Hepatocyte (in vitro differentiated cells): ENCODE measurements around the gene DHRS7B. TPM values are rescaled to one million over a fixed set of nuclear protein-coding genes. Genes with fewer than 3 reads are reported as not detected.
"Not testable (repeated sequence)": the region's sequence is repeated elsewhere in the genome, so short reads cannot be mapped to it uniquely, and the experiment has no call there.

Experiments
- DNase-seq: peaks from one replicate; pipeline ENCODE4 v3.0.0-alpha.2; 2016; ENCODE audit warnings: low spot score
- H2AFZ ChIP-seq: fragments of 200-600 bp; sonication (generic); 2 replicates; pipeline ENCODE4 v1.6.0; 2016; ENCODE audit warnings: antibody characterized with exemption, mild to moderate bottlenecking
- H3K27ac ChIP-seq: fragments of 200-600 bp; sonication (generic); 2 replicates; pipeline ENCODE4 v1.5.1; 2016; ENCODE audit warnings: mild to moderate bottlenecking
- H3K27me3 ChIP-seq: fragments of 200-600 bp; sonication (generic); 2 replicates; pipeline ENCODE4 v1.6.1; 2016
- H3K36me3 ChIP-seq: fragments of 200-600 bp; sonication (generic); replicated peaks from 2 replicates; pipeline ENCODE4 v1.5.1; 2016; ENCODE audit warnings: low read depth; ENCODE audit not compliant: insufficient read depth
- H3K4me1 ChIP-seq: fragments of 200-600 bp; sonication (generic); 2 replicates; pipeline ENCODE4 v1.5.1; 2016; ENCODE audit warnings: mild to moderate bottlenecking, moderate library complexity; ENCODE audit not compliant: insufficient read depth
- H3K4me2 ChIP-seq: fragments of 200-600 bp; sonication (generic); 2 replicates; pipeline ENCODE4 v1.6.0; 2016
- H3K4me3 ChIP-seq: fragments of 200-600 bp; sonication (generic); 2 replicates; pipeline ENCODE4 v1.5.1; 2016; ENCODE audit warnings: mild to moderate bottlenecking
- H3K79me2 ChIP-seq: fragments of 200-600 bp; sonication (generic); 2 replicates; pipeline ENCODE4 v1.6.0; 2017; ENCODE audit warnings: mild to moderate bottlenecking
- H3K9me2 ChIP-seq: fragments of 200-600 bp; sonication (generic); replicated peaks from 2 replicates; pipeline ENCODE4 v1.6.0; 2017; ENCODE audit warnings: mild to moderate bottlenecking; ENCODE audit not compliant: insufficient read depth
- H3K9me3 ChIP-seq: fragments of 200-600 bp; sonication (generic); 2 replicates; pipeline ENCODE4 v1.5.1; 2016; ENCODE audit warnings: low read depth, mild to moderate bottlenecking
- H4K20me1 ChIP-seq: fragments of 200-600 bp; sonication (generic); 2 replicates; pipeline ENCODE4 v1.6.0; 2016; ENCODE audit warnings: mild to moderate bottlenecking; ENCODE audit not compliant: insufficient read depth, poor library complexity, severe bottlenecking
- EZH2 ChIP-seq: fragments of 200-600 bp; sonication (generic); IDR thresholded peaks from 2 replicates; pipeline ENCODE4 v1.6.1; 2016; ENCODE audit warnings: antibody characterized with exemption, mild to moderate bottlenecking, borderline replicate concordance
- EZH2phosphoT487 ChIP-seq: fragments of 200-600 bp; sonication (generic); IDR thresholded peaks from one replicate; pipeline ENCODE4 v1.6.1; 2018; ENCODE audit warnings: antibody characterized with exemption, mild to moderate bottlenecking, low read depth, moderate library complexity; ENCODE audit not compliant: unreplicated experiment, severe bottlenecking
- WGBS: methylation state at CpG from one replicate; pipeline ENCODE4 v1.1.6; 2016; ENCODE audit warnings: low lambda C conversion rate; ENCODE audit errors: missing lambda C conversion rate; 5-methylcytosine and 5-hydroxymethylcytosine counted together
- polyA plus RNA-seq: library from polyadenylated mRNA; unstranded; fragments of >200 nt; fragmentation: Nextera tagmentation; extraction: Ambion mirVana; gene quantifications from 2 replicates; pipeline ENCODE4 v1.2.1, GENCODE V29; 2016
- total RNA-seq: library from RNA; depleted of rRNA; stranded (reverse); fragments of >200 nt; gene quantifications from 2 replicates; pipeline ENCODE4 v1.2.3, GENCODE V29; 2014
- TF ChIP-seq, protein P1 (sequence below): fragments of 200-600 bp; sonication (generic); IDR thresholded peaks from 2 replicates; pipeline ENCODE4 v1.5.1; 2016; ENCODE audit warnings: antibody characterized with exemption, mild to moderate bottlenecking; ENCODE audit not compliant: poor library complexity

DHRS7B gene
- total and polyA plus RNA-seq, 2 experiments from 2014 or later: 34.6 to 46.2 TPM

DNA sequence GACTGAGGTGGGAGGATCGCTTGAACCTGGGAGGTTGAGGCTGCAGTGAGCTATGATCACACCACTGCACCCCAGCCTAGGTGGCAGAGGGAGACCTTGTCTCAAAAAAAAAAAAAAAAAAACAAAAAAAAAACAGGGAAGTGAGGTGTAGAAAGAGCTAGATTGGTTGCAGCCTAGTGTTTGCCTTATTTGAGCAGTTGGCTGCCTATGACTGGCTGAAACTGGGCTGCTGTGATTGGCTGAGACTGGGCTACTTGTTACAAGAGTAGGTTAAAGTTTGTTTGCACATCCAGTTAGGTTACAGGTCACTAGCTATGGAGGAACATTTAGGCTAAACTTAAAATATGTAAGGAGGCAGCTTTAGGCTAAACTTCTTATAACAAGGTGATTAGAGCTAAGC is 5.7 kb downstream of the DHRS7B start:
- peaks cover 9% of the 10 kb centered on the region for H3K4me1 ChIP-seq
- WGBS: 100% methylated on average over 1 of the region's 1 CpG
- H3K4me3 ChIP-seq: no peak overlapping the region
- H3K36me3 ChIP-seq: no peaks in the 10 kb centered on the region
- TF ChIP-seq EZH2phosphoT487 (no peak), EZH2 (no peak)
- TF ChIP-seq, protein P1, sequence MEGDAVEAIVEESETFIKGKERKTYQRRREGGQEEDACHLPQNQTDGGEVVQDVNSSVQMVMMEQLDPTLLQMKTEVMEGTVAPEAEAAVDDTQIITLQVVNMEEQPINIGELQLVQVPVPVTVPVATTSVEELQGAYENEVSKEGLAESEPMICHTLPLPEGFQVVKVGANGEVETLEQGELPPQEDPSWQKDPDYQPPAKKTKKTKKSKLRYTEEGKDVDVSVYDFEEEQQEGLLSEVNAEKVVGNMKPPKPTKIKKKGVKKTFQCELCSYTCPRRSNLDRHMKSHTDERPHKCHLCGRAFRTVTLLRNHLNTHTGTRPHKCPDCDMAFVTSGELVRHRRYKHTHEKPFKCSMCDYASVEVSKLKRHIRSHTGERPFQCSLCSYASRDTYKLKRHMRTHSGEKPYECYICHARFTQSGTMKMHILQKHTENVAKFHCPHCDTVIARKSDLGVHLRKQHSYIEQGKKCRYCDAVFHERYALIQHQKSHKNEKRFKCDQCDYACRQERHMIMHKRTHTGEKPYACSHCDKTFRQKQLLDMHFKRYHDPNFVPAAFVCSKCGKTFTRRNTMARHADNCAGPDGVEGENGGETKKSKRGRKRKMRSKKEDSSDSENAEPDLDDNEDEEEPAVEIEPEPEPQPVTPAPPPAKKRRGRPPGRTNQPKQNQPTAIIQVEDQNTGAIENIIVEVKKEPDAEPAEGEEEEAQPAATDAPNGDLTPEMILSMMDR: no peak
- DNase-seq: no peak
- no peaks in the 10 kb centered on the region for H3K27me3 ChIP-seq
- H3K9me2 ChIP-seq: no peaks in the 10 kb centered on the region
- no peak overlapping the region for H3K4me2 ChIP-seq
- peaks cover 66% of the 10 kb centered on the region for H3K79me2 ChIP-seq
- no peak overlapping the region for H3K27ac ChIP-seq
- H3K9me3 ChIP-seq: peaks cover 3% of the 10 kb centered on the region
- H2AFZ ChIP-seq: no peak overlapping the region
- no peaks in the 10 kb centered on the region for H4K20me1 ChIP-seq

DNA sequence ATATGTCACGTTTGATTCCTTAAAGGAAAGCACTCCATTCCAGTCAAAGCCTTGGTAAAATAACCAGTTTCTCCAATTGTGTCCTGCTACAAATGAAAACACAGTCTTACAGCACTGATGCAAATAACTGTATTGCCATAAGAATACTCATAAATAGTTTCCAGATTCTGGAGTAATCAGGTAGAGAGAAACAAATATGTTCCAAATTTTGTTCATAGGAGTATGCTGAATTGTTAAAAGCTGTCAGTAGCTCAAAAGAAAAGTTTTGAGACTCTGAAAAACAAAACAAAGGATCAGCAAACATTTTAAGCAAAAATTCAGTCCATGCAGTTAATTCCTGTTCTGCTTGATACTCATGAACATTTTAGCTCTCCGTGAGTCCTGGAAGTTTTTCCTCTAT is 7.8 kb downstream of the DHRS7B start:
- no peaks in the 10 kb centered on the region for H3K36me3 ChIP-seq
- no peaks in the 10 kb centered on the region for H3K27me3 ChIP-seq
- no peak overlapping the region for H3K4me3 ChIP-seq
- peaks cover 3% of the 10 kb centered on the region for H3K9me3 ChIP-seq
- H3K4me1 ChIP-seq: no peaks in the 10 kb centered on the region
- no peak overlapping the region for H3K27ac ChIP-seq
- DNase-seq: no peak
- no peaks in the 10 kb centered on the region for H3K9me2 ChIP-seq
- H3K4me2 ChIP-seq: no peak overlapping the region
- no peak overlapping the region for H2AFZ ChIP-seq
- no peak for TF ChIP-seq EZH2phosphoT487
- no peak for TF ChIP-seq EZH2
- TF ChIP-seq, protein P1: no peak
- H4K20me1 ChIP-seq: no peaks in the 10 kb centered on the region
- 92% methylated on average over 2 of the region's 2 CpGs for WGBS
- peaks cover 45% of the 10 kb centered on the region for H3K79me2 ChIP-seq

DNA sequence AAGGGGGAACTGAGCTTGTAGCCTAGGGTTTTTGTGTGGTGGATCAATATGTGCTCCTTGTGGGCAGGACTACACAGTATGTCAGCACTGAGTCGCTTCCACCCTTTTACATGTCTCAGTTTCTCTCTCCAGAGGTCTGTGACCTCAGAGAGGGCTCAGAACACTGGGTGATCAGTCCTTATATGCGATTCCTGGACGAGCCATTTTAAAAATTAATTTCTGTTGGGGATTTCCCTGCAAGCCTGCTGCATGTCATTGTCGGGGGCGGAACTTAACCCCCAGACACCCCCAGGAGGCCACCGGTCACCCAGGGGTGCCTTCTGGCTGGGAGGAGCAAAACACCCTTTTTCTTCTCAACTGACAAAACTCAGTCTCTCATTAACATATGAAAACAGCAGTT is 14.1 kb downstream of the DHRS7B start:
- no peaks in the 10 kb centered on the region for H3K9me3 ChIP-seq
- peaks cover 7% of the 10 kb centered on the region for H3K79me2 ChIP-seq
- no peaks in the 10 kb centered on the region for H3K4me1 ChIP-seq
- WGBS: 98% methylated on average over 6 of the region's 6 CpGs
- DNase-seq: no peak
- H3K27me3 ChIP-seq: no peaks in the 10 kb centered on the region
- TF ChIP-seq EZH2phosphoT487 (no peak), EZH2 (no peak)
- TF ChIP-seq, protein P1: no peak
- H3K4me3 ChIP-seq: no peak overlapping the region
- no peak overlapping the region for H3K4me2 ChIP-seq
- no peaks in the 10 kb centered on the region for H3K36me3 ChIP-seq
- H2AFZ ChIP-seq: no peak overlapping the region
- H3K27ac ChIP-seq: no peak overlapping the region
- no peaks in the 10 kb centered on the region for H3K9me2 ChIP-seq
- H4K20me1 ChIP-seq: no peaks in the 10 kb centered on the region

DNA sequence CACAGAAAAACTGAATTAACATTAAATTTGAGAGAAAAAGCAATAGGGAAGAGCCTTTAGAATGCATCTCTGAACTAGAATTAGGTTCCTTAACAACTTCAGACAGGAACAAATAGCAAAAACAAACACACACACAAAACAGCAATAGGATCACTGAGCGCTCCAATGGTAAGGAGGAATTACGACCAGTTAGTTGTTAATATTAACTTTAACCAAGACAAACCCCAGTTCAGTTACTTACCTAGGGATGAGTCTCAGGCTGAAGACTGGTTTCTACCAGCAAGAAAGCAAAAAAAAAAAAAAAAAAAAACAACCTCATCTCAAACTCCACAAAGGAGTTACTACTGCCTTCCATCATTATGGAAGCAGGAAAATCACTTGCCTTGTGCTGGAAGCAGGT is 14.6 kb downstream of the DHRS7B start:
- Histone ChIP-seq H3K4me2 (no peak overlapping the region), H3K4me3 (no peak overlapping the region), H3K79me2 (peaks cover 6% of the 10 kb centered on the region), H2AFZ (no peak overlapping the region), H3K9me2 (no peaks in the 10 kb centered on the region), H3K27me3 (no peaks in the 10 kb centered on the region), H4K20me1 (no peaks in the 10 kb centered on the region), H3K36me3 (no peaks in the 10 kb centered on the region), H3K9me3 (no peaks in the 10 kb centered on the region), H3K4me1 (no peaks in the 10 kb centered on the region), H3K27ac (no peak overlapping the region)
- WGBS: 89% methylated on average over 2 of the region's 2 CpGs
- no peak for TF ChIP-seq EZH2phosphoT487
- TF ChIP-seq, protein P1: no peak
- TF ChIP-seq EZH2: no peak
- DNase-seq: no peak

DNA sequence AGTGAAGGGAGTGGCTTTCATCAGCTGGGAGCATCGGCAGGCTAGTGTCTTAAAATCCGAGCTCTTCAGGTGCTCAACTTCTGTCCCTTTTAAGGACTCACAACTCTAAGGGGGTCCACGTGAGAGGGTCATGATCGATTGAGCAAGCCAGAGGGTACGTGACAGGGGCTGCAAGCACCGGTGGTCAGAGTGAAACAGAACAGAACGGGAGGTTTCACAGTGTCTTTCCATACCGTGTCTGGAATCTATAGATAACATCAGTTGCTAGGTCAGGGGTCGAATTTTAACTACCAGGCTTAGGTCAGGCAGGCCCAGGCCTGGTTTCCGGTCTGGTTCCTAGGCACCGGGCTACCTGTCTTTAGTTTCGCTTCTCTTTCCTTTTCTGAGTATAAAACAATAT is 15.3 kb downstream of the DHRS7B start:
- H3K4me2 ChIP-seq, H3K27ac ChIP-seq, H3K9me3 ChIP-seq, H2AFZ ChIP-seq, DNase-seq, H3K27me3 ChIP-seq, H3K9me2 ChIP-seq, H3K4me3 ChIP-seq, H3K4me1 ChIP-seq, H3K36me3 ChIP-seq, H3K79me2 ChIP-seq, H4K20me1 ChIP-seq: not testable (repeated sequence)
- WGBS: 58% methylated on average over 12 of the region's 12 CpGs
